HT-29 (cell line): Measurements from ENCODE around the gene MAP7. TPM values are rescaled to one million over a fixed set of nuclear protein-coding genes. Genes with fewer than 3 reads are reported as not detected.
"Not testable (repeated sequence)": the region's sequence is repeated elsewhere in the genome, so short reads cannot be mapped to it uniquely, and the experiment has no call there.

Experiments used
- DNase-seq: peaks from one replicate; pipeline ENCODE4 v3.0.0-alpha.2; 2015; ENCODE audit warnings: low spot score
- total RNA-seq: library from RNA; depleted of rRNA; stranded (reverse); fragments of >200 nt; shearing (Covaris generic); gene quantifications from 2 replicates; pipeline ENCODE4 v1.2.3, GENCODE V29; 2014

MAP7 gene
- total RNA-seq, 1 experiment from 2014 or later, result 44.6 TPM

GRCh38 chr6:136424901-136425300, 125.3 kb downstream of the MAP7 start:
- DNase-seq, result no peak

- no peak for DNase-seq
Measured at GRCh38 chr6:136424450-136424849, 125.8 kb downstream of the MAP7 start.

GRCh38 chr6:136421537-136422158, 128.6 kb downstream of the MAP7 start:
- no peak for DNase-seq

- DNase-seq, result no peak
Measured at GRCh38 chr6:136420853-136421252, 129.4 kb downstream of the MAP7 start.

GRCh38 chr6:136415351-136416007, 134.7 kb downstream of the MAP7 start:
- no peak for DNase-seq

GRCh38 chr6:136412410-136412809, 137.8 kb downstream of the MAP7 start:
- no peak for DNase-seq

- no peak for DNase-seq
Measured at GRCh38 chr6:136411453-136412354, 138.5 kb downstream of the MAP7 start.

GRCh38 chr6:136411025-136411325, 139.2 kb downstream of the MAP7 start:
- DNase-seq, result no peak

GRCh38 chr6:136410201-136411024, 139.8 kb downstream of the MAP7 start:
- DNase-seq, result no peak

GRCh38 chr6:136409597-136409996, 140.6 kb downstream of the MAP7 start:
- no peak for DNase-seq

GRCh38 chr6:136408204-136408603, 142.0 kb downstream of the MAP7 start:
- peak; percentile 39 for DNase-seq

- DNase-seq, result peak; percentile 18
Measured at GRCh38 chr6:136405420-136406029, 144.7 kb downstream of the MAP7 start.

GRCh38 chr6:136404627-136405419, 145.4 kb downstream of the MAP7 start:
- DNase-seq, result no peak

- no peak for DNase-seq
Measured at GRCh38 chr6:136404007-136404406, 146.2 kb downstream of the MAP7 start.

GRCh38 chr6:136403110-136403980, 146.9 kb downstream of the MAP7 start:
- DNase-seq, result peak; percentile 46

GRCh38 chr6:136401749-136402148, 148.5 kb downstream of the MAP7 start:
- no peak for DNase-seq

- not testable (repeated sequence) for DNase-seq
Measured at GRCh38 chr6:136401236-136401635, 149.0 kb downstream of the MAP7 start.

- no peak for DNase-seq
Measured at GRCh38 chr6:136398453-136398852, 151.8 kb downstream of the MAP7 start.

- DNase-seq, result no peak
Measured at GRCh38 chr6:136396908-136397307, 153.3 kb downstream of the MAP7 start.
